ENCODE results near the gene HSCB. TPM values are rescaled to one million over a fixed set of nuclear protein-coding genes. Genes with fewer than 3 reads are reported as not detected.
"Not testable (repeated sequence)": the region's sequence is repeated elsewhere in the genome, so short reads cannot be mapped to it uniquely, and the experiment has no call there.

HSCB gene
- total RNA-seq, 1 experiment from 2014 or later: 14.1 TPM

GRCh38 chr22:28734393-28734792 lies 7.4 kb upstream of the HSCB start:
- no peak for ATAC-seq
- POLR2A ChIA-PET (ENCODE audit: unreplicated experiment): no interaction called here
- Histone ChIP-seq H3K27ac (ENCODE audit: low read length) (no peak overlapping the region), H2AFZ (ENCODE audit: low read length) (no peak overlapping the region), H3K9me2 (replicated peaks; ENCODE audit: low read length) (no peaks in the 10 kb centered on the region), H3K4me3 (ENCODE audit: low read length) (no peak overlapping the region), H3K27me3 (ENCODE audit: low read length) (no peaks in the 10 kb centered on the region), H4K20me1 (ENCODE audit: low read length) (no peaks in the 10 kb centered on the region), H3K9ac (ENCODE audit: low read length) (no peak overlapping the region), H3K79me2 (ENCODE audit: low read length) (peaks cover 37% of the 10 kb centered on the region), H3F3A (ENCODE audit: low read length, unreplicated experiment) (no peaks in the 10 kb centered on the region), H3K4me2 (ENCODE audit: low read length) (no peak overlapping the region), H3K4me1 (ENCODE audit: insufficient read depth, low read length) (no peaks in the 10 kb centered on the region), H3K36me3 (ENCODE audit: low read depth, low read length) (no peaks in the 10 kb centered on the region), H3K9me3 (ENCODE audit: low read length) (no peaks in the 10 kb centered on the region)
- CTCF ChIA-PET: no interaction called here
- intact Hi-C loops (cut with micrococcal nuclease): no loop called here
- no peak for DNase-seq
- TF ChIP-seq EZH2 (IDR thresholded peaks at IDR 0.05; ENCODE audit: low read length, unreplicated experiment) (no peak), CTCF (conservative IDR thresholded peaks at IDR 0.05; ENCODE audit: low read depth, low read length) (no peak), EZH2phosphoT487 (IDR thresholded peaks at IDR 0.05; ENCODE audit: borderline replicate concordance, low read length) (no peak)
- BruUV-seq (replicated peaks): no TSS peak

GRCh38 chr22:28736301-28737155 lies 5.3 kb upstream of the HSCB start:
- H3K79me2 ChIP-seq (ENCODE audit: low read length): peaks cover 56% of the 10 kb centered on the region
- H3K27me3 ChIP-seq (ENCODE audit: low read length): no peaks in the 10 kb centered on the region
- H4K20me1 ChIP-seq (ENCODE audit: low read length): no peaks in the 10 kb centered on the region
- H3K9me2 ChIP-seq (replicated peaks; ENCODE audit: low read length): no peaks in the 10 kb centered on the region
- no peak overlapping the region for H3K4me3 ChIP-seq (ENCODE audit: low read length)
- ATAC-seq (no peak), DNase-seq (no peak)
- ChIA-PET POLR2A (ENCODE audit: unreplicated experiment) (no interaction called here), CTCF (no interaction called here)
- H3K9me3 ChIP-seq (ENCODE audit: low read length): no peaks in the 10 kb centered on the region
- H3K9ac ChIP-seq (ENCODE audit: low read length): no peak overlapping the region
- H3K4me2 ChIP-seq (ENCODE audit: low read length): no peak overlapping the region
- no peaks in the 10 kb centered on the region for H3F3A ChIP-seq (ENCODE audit: low read length, unreplicated experiment)
- no peak overlapping the region for H3K27ac ChIP-seq (ENCODE audit: low read length)
- TF ChIP-seq CTCF (conservative IDR thresholded peaks at IDR 0.05; ENCODE audit: low read depth, low read length): no peak
- no peak for TF ChIP-seq EZH2phosphoT487 (IDR thresholded peaks at IDR 0.05; ENCODE audit: borderline replicate concordance, low read length)
- TF ChIP-seq EZH2 (IDR thresholded peaks at IDR 0.05; ENCODE audit: low read length, unreplicated experiment): no peak
- no peaks in the 10 kb centered on the region for H3K36me3 ChIP-seq (ENCODE audit: low read depth, low read length)
- intact Hi-C loops (cut with micrococcal nuclease): no loop called here
- no TSS peak for BruUV-seq (replicated peaks)
- H2AFZ ChIP-seq (ENCODE audit: low read length): no peak overlapping the region
- no peaks in the 10 kb centered on the region for H3K4me1 ChIP-seq (ENCODE audit: insufficient read depth, low read length)

GRCh38 chr22:28737701-28738100 lies 4.1 kb upstream of the HSCB start:
- no peak overlapping the region for H3K27ac ChIP-seq (ENCODE audit: low read length)
- no peak for ATAC-seq
- no peak overlapping the region for H3K9ac ChIP-seq (ENCODE audit: low read length)
- H3K27me3 ChIP-seq (ENCODE audit: low read length): no peaks in the 10 kb centered on the region
- TF ChIP-seq EZH2phosphoT487 (IDR thresholded peaks at IDR 0.05; ENCODE audit: borderline replicate concordance, low read length) (no peak), CTCF (conservative IDR thresholded peaks at IDR 0.05; ENCODE audit: low read depth, low read length) (no peak), EZH2 (IDR thresholded peaks at IDR 0.05; ENCODE audit: low read length, unreplicated experiment) (no peak)
- CTCF ChIA-PET: no interaction called here
- H2AFZ ChIP-seq (ENCODE audit: low read length): no peak overlapping the region
- H3K9me3 ChIP-seq (ENCODE audit: low read length): no peaks in the 10 kb centered on the region
- H3K4me1 ChIP-seq (ENCODE audit: insufficient read depth, low read length): no peaks in the 10 kb centered on the region
- POLR2A ChIA-PET (ENCODE audit: unreplicated experiment): no interaction called here
- H3K36me3 ChIP-seq (ENCODE audit: low read depth, low read length): no peaks in the 10 kb centered on the region
- H4K20me1 ChIP-seq (ENCODE audit: low read length): no peaks in the 10 kb centered on the region
- H3K4me3 ChIP-seq (ENCODE audit: low read length): no peak overlapping the region
- no TSS peak for BruUV-seq (replicated peaks)
- intact Hi-C loops (cut with micrococcal nuclease): no loop called here
- H3K79me2 ChIP-seq (ENCODE audit: low read length): peaks cover 59% of the 10 kb centered on the region
- H3K9me2 ChIP-seq (replicated peaks; ENCODE audit: low read length): no peaks in the 10 kb centered on the region
- no peak overlapping the region for H3K4me2 ChIP-seq (ENCODE audit: low read length)
- H3F3A ChIP-seq (ENCODE audit: low read length, unreplicated experiment): no peaks in the 10 kb centered on the region
- DNase-seq: no peak

- H3K4me2 ChIP-seq (ENCODE audit: low read length); H3K9ac ChIP-seq (ENCODE audit: low read length); CTCF ChIA-PET; BruUV-seq (replicated peaks); DNase-seq; H3K9me2 ChIP-seq (replicated peaks; ENCODE audit: low read length); H3K4me3 ChIP-seq (ENCODE audit: low read length); H3F3A ChIP-seq (ENCODE audit: low read length, unreplicated experiment); H3K9me3 ChIP-seq (ENCODE audit: low read length); H4K20me1 ChIP-seq (ENCODE audit: low read length); H2AFZ ChIP-seq (ENCODE audit: low read length); H3K36me3 ChIP-seq (ENCODE audit: low read depth, low read length); H3K4me1 ChIP-seq (ENCODE audit: insufficient read depth, low read length); H3K27me3 ChIP-seq (ENCODE audit: low read length); ATAC-seq; H3K27ac ChIP-seq (ENCODE audit: low read length); intact Hi-C loops (cut with micrococcal nuclease); POLR2A ChIA-PET (ENCODE audit: unreplicated experiment): not testable (repeated sequence)
- H3K79me2 ChIP-seq (ENCODE audit: low read length): peaks cover 70% of the 10 kb centered on the region
These were observed 3.0 kb upstream of the HSCB start for GRCh38 chr22:28738876-28739275.
